Upper lobe of left lung (tissue), 6 donors: Measurements from ENCODE around the gene MPPED2. TPM values are rescaled to one million over a fixed set of nuclear protein-coding genes. Genes with fewer than 3 reads are reported as not detected.
"Not testable (repeated sequence)": the region's sequence is repeated elsewhere in the genome, so short reads cannot be mapped to it uniquely, and the experiment has no call there.

Experiments
- ATAC-seq, 2 donors: fragments of 200-7000 bp; cut with Tn5 transposase; one replicate each; pipeline ENCODE4 v1.9.1; 2022; ENCODE audit warnings: mild to moderate bottlenecking in 2 of 2, moderate library complexity in 2 of 2; ENCODE audit not compliant: low FRiP score in 2 of 2
- DNase-seq, 2 donors: peaks; one replicate each; pipeline ENCODE4 v3.0.0-alpha.2; 2019 to 2020
- H3K27ac ChIP-seq, 4 donors: fragments of 200-600 bp; sonication (generic); one replicate each; pipeline ENCODE4 v1.5.1; 2016 to 2019
- H3K27me3 ChIP-seq, 4 donors: fragments of 200-600 bp; sonication (generic); one replicate each; pipeline ENCODE4 v1.5.1; 2017 to 2019
- H3K36me3 ChIP-seq, 4 donors: fragments of 200-600 bp; sonication (generic); one replicate each; pipeline ENCODE4 v1.5.1; 2016 to 2019
- H3K4me1 ChIP-seq, 4 donors: fragments of 200-600 bp; sonication (generic); one replicate each; pipeline ENCODE4 v1.5.1; 2018 to 2019
- H3K4me3 ChIP-seq, 4 donors: fragments of 200-600 bp; sonication (generic); one replicate each; pipeline ENCODE4 v1.5.1; 2017 to 2019; ENCODE audit warnings: mild to moderate bottlenecking in 2 of 4, moderate library complexity in 1 of 4
- H3K9me3 ChIP-seq, 4 donors: fragments of 200-600 bp; sonication (generic); one replicate each; pipeline ENCODE4 v1.5.1; 2018 to 2019
- EP300 ChIP-seq, 4 donors: sonication (generic); formaldehyde crosslinking; IDR thresholded peaks; one replicate each; pipeline ENCODE4 v1.5.1; 2017; ENCODE audit warnings: antibody characterized with exemption in 4 of 4, control low read depth in 2 of 4
- POLR2A ChIP-seq, 4 donors: fragments of 450-650 bp; IDR thresholded peaks; one replicate each; pipeline ENCODE4 v1.5.1; 2016 to 2017; ENCODE audit warnings: antibody characterized with exemption in 4 of 4, mild to moderate bottlenecking in 2 of 4
- POLR2AphosphoS5 ChIP-seq, 2 donors: sonication (generic); formaldehyde crosslinking; IDR thresholded peaks; one replicate each; pipeline ENCODE4 v1.5.1; 2017; ENCODE audit warnings: antibody characterized with exemption in 2 of 2
- WGBS, 2 donors: methylation state at CpG; one replicate each; pipeline ENCODE4 v1.1.5; 2017 to 2018; 5-methylcytosine and 5-hydroxymethylcytosine counted together
- total RNA-seq, 6 donors: library from RNA; depleted of rRNA in 4 of 6; stranded (reverse); fragments of >200 nt in 4 of 6; gene quantifications; one replicate each; pipeline versions ENCODE4 v1.1.0 to v1.2.1, GENCODE V29; 2016 to 2021
- TF ChIP-seq, protein P1 (sequence below), 6 experiments: fragments of 450-650 bp in 4 of 6; fragments of 200-600 bp in 2 of 6; sonication (generic) in 2 of 6; IDR thresholded peaks; one replicate each; pipeline ENCODE4 v1.5.1; 2016 to 2019; ENCODE audit warnings: antibody characterized with exemption in 6 of 6
- donor health status: DM: no; HTN: no; CAD: no; lungs with moderate emphysema.
- donor health status: DM: no; HTN: yes; CAD: no; lungs with severe emphysema.

MPPED2 gene
- total RNA-seq, 6 donors from 2014 or later: 0.20 to 3.8 (median 0.49) TPM; not detected in 1

GRCh38 chr11:30565027-30565426 is 21.1 kb downstream of the MPPED2 start:
- no peak for TF ChIP-seq POLR2A (IDR thresholded peaks at IDR 0.05)
- TF ChIP-seq, protein P1, sequence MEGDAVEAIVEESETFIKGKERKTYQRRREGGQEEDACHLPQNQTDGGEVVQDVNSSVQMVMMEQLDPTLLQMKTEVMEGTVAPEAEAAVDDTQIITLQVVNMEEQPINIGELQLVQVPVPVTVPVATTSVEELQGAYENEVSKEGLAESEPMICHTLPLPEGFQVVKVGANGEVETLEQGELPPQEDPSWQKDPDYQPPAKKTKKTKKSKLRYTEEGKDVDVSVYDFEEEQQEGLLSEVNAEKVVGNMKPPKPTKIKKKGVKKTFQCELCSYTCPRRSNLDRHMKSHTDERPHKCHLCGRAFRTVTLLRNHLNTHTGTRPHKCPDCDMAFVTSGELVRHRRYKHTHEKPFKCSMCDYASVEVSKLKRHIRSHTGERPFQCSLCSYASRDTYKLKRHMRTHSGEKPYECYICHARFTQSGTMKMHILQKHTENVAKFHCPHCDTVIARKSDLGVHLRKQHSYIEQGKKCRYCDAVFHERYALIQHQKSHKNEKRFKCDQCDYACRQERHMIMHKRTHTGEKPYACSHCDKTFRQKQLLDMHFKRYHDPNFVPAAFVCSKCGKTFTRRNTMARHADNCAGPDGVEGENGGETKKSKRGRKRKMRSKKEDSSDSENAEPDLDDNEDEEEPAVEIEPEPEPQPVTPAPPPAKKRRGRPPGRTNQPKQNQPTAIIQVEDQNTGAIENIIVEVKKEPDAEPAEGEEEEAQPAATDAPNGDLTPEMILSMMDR (IDR thresholded peaks at IDR 0.05): no peak
- ATAC-seq (no peak), DNase-seq (no peak)
- H3K4me3 ChIP-seq: no peak overlapping the region
- no peaks in the 10 kb centered on the region for H3K36me3 ChIP-seq
- H3K9me3 ChIP-seq: no peaks in the 10 kb centered on the region
- no peaks in the 10 kb centered on the region for H3K4me1 ChIP-seq
- no peak overlapping the region for H3K27ac ChIP-seq
- whole genome bisulfite sequencing, 2 donors: 67 to 78% methylated on average over 10 of the region's 10 CpGs
- H3K27me3 ChIP-seq: no peaks in the 10 kb centered on the region

DNA sequence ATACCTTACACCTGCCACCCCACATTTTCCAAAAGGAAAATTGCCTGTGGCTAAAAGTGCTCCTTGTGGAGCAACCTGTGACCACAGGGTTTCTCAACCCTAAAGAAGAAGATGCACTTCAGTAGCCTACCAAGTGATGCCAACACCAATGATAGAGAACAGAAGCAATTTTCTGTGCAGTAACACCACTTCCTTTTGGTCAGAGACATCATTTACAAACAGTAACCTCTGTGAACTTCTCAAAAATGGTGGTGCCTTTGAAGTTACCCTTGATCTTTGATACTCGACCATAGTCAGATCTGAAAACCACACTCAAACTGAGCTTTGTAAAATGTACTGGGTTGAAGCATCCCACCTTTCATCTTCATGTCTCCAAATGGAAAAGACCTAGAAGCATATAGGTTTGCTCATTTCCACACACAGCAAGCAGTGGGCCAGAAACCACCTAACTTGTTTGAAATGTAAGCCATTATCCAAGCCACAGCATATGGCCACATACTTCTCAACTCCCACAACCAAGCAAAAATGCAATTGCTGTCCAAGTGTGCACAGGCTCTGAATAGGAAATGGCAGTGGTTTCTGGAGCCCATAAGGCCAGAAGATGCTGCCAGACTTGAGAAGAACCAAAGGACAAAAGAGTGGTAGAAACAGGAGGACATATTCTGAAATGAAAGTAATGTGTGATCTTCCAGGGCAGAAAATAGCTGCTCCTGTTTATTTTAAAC is 24.3 kb downstream of the MPPED2 start:
- WGBS, 2 donors: 74 to 88% methylated on average over 1 of the region's 1 CpG

DNA sequence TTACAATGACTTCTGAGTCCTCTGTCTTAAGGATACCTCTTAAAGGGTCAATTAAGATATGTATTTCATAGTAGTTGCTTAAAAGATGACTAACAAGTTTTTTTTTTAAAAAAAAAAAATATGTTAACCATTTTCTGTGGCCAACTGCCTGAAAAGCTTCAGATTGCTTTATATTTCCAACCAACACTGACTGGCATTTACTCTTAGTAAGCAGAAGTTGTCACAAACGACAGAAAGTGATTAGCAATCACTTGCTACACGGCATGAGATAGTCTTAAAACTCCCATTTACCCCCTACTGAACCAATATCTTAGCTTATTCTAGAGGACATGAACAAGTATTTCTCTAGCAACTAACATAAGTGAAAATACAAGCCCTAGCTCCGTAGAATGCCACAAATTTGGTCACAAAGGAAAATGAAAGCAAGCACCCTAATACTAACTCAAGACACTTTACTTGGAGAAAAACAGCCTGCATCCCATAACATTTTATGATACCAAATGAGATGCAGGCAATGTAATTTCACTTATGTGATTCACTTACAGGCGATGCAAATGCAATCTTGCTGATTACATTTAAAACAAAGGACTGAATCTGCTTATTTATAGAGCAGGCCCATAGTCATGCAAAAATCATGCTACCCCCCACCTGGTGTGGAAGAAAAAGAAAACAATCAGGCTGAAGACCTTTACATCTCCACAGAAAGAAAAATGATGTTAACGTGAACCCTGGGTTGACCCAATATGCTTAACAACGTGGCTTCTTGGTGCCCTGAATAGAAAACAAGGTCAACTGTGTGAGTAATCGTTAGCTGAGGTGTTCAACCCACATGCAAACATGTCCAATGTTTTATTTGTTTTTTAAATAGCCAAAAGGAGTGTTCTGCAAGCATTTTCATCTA is 25.7 kb downstream of the MPPED2 start:
- H3K27me3 ChIP-seq: no peaks in the 10 kb centered on the region
- TF ChIP-seq POLR2AphosphoS5 (IDR thresholded peaks at IDR 0.05): no peak
- TF ChIP-seq, protein P1 (IDR thresholded peaks at IDR 0.05): no peak
- no peak for TF ChIP-seq EP300 (IDR thresholded peaks at IDR 0.05)
- TF ChIP-seq POLR2A (IDR thresholded peaks at IDR 0.05): no peak
- no peaks in the 10 kb centered on the region for H3K36me3 ChIP-seq
- no peaks in the 10 kb centered on the region for H3K4me1 ChIP-seq
- no peaks in the 10 kb centered on the region for H3K9me3 ChIP-seq
- 68 to 73% methylated on average over 7 of the region's 7 CpGs for WGBS, 2 donors
- no peak for DNase-seq
- H3K4me3 ChIP-seq: no peak overlapping the region
- ATAC-seq: no peak
- H3K27ac ChIP-seq: no peak overlapping the region

More for the DNA sequence above, 24.3 kb downstream of the MPPED2 start:
- Histone ChIP-seq H3K36me3 (no peaks in the 10 kb centered on the region), H3K9me3 (no peaks in the 10 kb centered on the region), H3K4me3 (no peak overlapping the region), H3K27me3 (no peaks in the 10 kb centered on the region), H3K27ac (no peak overlapping the region), H3K4me1 (no peaks in the 10 kb centered on the region)
- DNase-seq: no peak
- no peak for ATAC-seq
- no peak for TF ChIP-seq EP300 (IDR thresholded peaks at IDR 0.05)
- no peak for TF ChIP-seq POLR2AphosphoS5 (IDR thresholded peaks at IDR 0.05)
- TF ChIP-seq POLR2A (IDR thresholded peaks at IDR 0.05): no peak
- TF ChIP-seq, protein P1 (IDR thresholded peaks at IDR 0.05): no peak

- Histone ChIP-seq H3K27ac (no peak overlapping the region), H3K4me1 (no peaks in the 10 kb centered on the region), H3K27me3 (no peaks in the 10 kb centered on the region), H3K4me3 (no peak overlapping the region), H3K36me3 (no peaks in the 10 kb centered on the region), H3K9me3 (no peaks in the 10 kb centered on the region)
- ATAC-seq: no peak
- no peak for DNase-seq
- WGBS, 2 donors: 86 to 93% methylated on average over 1 of the region's 1 CpG
- TF ChIP-seq POLR2A (IDR thresholded peaks at IDR 0.05): no peak
Observed at GRCh38 chr11:30559004-30559403, 27.1 kb downstream of the MPPED2 start.

- H3K4me1 ChIP-seq, H3K9me3 ChIP-seq, H3K27me3 ChIP-seq, ATAC-seq, H3K36me3 ChIP-seq, DNase-seq, H3K4me3 ChIP-seq, H3K27ac ChIP-seq: not testable (repeated sequence)
- WGBS, 2 donors: 88 to 95% methylated on average over 6 of the region's 6 CpGs
Observed at GRCh38 chr11:30554587-30554986, 31.6 kb downstream of the MPPED2 start.
